ENCODE results near the gene HDAC9. TPM values are rescaled to one million over a fixed set of nuclear protein-coding genes. Genes with fewer than 3 reads are reported as not detected.

Gene HDAC9
- total RNA-seq, 1 experiment from 2014 or later: 31.9 TPM

DNA sequence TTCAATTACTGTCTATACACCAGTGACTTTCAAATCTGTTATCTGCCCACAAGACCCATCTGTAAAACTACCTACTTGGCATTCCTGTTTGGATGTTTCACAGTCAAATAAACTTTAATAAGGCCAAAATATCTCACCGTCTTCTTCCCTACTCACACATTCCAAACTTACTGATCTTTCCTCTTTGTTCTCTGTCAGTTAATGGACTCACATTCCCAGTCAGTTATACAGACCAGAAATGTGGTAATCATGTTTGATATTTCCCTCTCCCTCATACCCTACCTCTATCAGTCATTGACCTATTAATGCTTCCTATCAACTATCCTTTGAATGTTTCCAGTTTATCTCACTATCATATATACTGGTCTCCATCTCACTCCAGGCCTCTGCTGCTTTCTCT lies 28.5 kb upstream of the HDAC9 start:
- CTCF ChIA-PET: no interaction called here
- TF ChIP-seq, protein P1, sequence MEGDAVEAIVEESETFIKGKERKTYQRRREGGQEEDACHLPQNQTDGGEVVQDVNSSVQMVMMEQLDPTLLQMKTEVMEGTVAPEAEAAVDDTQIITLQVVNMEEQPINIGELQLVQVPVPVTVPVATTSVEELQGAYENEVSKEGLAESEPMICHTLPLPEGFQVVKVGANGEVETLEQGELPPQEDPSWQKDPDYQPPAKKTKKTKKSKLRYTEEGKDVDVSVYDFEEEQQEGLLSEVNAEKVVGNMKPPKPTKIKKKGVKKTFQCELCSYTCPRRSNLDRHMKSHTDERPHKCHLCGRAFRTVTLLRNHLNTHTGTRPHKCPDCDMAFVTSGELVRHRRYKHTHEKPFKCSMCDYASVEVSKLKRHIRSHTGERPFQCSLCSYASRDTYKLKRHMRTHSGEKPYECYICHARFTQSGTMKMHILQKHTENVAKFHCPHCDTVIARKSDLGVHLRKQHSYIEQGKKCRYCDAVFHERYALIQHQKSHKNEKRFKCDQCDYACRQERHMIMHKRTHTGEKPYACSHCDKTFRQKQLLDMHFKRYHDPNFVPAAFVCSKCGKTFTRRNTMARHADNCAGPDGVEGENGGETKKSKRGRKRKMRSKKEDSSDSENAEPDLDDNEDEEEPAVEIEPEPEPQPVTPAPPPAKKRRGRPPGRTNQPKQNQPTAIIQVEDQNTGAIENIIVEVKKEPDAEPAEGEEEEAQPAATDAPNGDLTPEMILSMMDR (conservative IDR thresholded peaks at IDR 0.05; ENCODE audit: low read depth, low read length): no peak
- TF ChIP-seq EZH2 (IDR thresholded peaks at IDR 0.05; ENCODE audit: borderline replicate concordance, low read depth, low read length, poor library complexity, severe bottlenecking): no peak

DNA sequence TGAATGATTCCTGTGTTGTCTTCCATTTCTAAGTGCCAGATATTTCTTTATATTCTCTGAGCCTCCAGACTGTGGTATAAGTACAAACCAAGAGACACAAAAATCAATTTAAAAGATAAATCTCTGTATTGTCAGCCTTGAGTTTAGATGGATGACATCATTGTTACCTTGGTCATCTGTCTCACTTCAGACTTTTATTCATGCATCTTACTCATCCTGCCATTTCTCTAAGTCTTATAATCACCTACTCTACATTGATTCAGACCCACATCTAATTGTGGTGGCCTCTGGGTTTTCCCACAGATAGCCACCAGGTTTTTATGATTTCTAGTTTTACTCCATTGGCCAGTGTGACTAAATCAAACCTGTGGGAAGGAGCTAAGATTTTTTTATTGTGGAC lies 26.8 kb upstream of the HDAC9 start:
- Histone ChIP-seq H3K36me3 (ENCODE audit: insufficient read depth, low read length, poor library complexity, severe bottlenecking) (no peaks in the 10 kb centered on the region), H3K4me3 (ENCODE audit: low read depth, low read length, poor library complexity, severe bottlenecking) (no peak overlapping the region), H3K27ac (ENCODE audit: low read depth, low read length, poor library complexity, severe bottlenecking) (no peak overlapping the region), H3K4me1 (ENCODE audit: insufficient read depth, low read length, poor library complexity, severe bottlenecking) (no peaks in the 10 kb centered on the region), H3K27me3 (replicated peaks; ENCODE audit: insufficient read depth, low read depth, low read length, poor library complexity) (no peaks in the 10 kb centered on the region), H3K9me3 (ENCODE audit: low read depth, low read length, poor library complexity, severe bottlenecking) (no peaks in the 10 kb centered on the region)
- intact Hi-C loops (cut with micrococcal nuclease; ENCODE audit: unreplicated experiment): no loop called here
- no peak for DNase-seq (ENCODE audit: low spot score)
- TF ChIP-seq, protein P1 (conservative IDR thresholded peaks at IDR 0.05; ENCODE audit: low read depth, low read length): no peak
- no peak for TF ChIP-seq EZH2 (IDR thresholded peaks at IDR 0.05; ENCODE audit: borderline replicate concordance, low read depth, low read length, poor library complexity, severe bottlenecking)
- CTCF ChIA-PET: no interaction called here
- POLR2A ChIA-PET (ENCODE audit: low non-redundant PET): no interaction called here
- no TSS peak for BruUV-seq (replicated peaks)

More for the DNA sequence above, 28.5 kb upstream of the HDAC9 start:
- BruUV-seq (replicated peaks): no TSS peak
- Histone ChIP-seq H3K27ac (ENCODE audit: low read depth, low read length, poor library complexity, severe bottlenecking) (no peak overlapping the region), H3K4me1 (ENCODE audit: insufficient read depth, low read length, poor library complexity, severe bottlenecking) (no peaks in the 10 kb centered on the region), H3K36me3 (ENCODE audit: insufficient read depth, low read length, poor library complexity, severe bottlenecking) (no peaks in the 10 kb centered on the region), H3K27me3 (replicated peaks; ENCODE audit: insufficient read depth, low read depth, low read length, poor library complexity) (no peaks in the 10 kb centered on the region), H3K9me3 (ENCODE audit: low read depth, low read length, poor library complexity, severe bottlenecking) (no peaks in the 10 kb centered on the region), H3K4me3 (ENCODE audit: low read depth, low read length, poor library complexity, severe bottlenecking) (no peak overlapping the region)
- intact Hi-C loops (cut with micrococcal nuclease; ENCODE audit: unreplicated experiment): no loop called here
- POLR2A ChIA-PET (ENCODE audit: low non-redundant PET): no interaction called here
- no peak for DNase-seq (ENCODE audit: low spot score)

DNA sequence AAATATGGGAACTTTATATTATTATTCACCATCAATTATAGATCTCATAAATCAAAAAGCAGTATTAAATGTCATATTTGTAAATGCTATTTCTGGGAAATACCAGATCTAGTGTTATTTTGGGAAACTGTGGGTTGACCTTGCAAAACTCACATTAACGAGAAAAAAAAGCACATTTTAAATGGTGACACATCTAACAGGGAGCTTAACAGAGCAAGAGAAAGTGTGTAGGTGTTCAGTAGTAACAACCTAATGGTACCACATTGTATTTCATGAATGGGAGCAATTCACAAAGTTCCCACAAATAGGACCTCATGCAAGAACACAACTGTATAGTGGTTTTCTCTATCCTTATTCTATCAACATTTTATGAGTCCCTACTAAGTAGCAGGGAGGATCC lies 26.2 kb upstream of the HDAC9 start:
- no peak for DNase-seq (ENCODE audit: low spot score)
- ChIA-PET POLR2A (ENCODE audit: low non-redundant PET) (no interaction called here), CTCF (no interaction called here)
- Histone ChIP-seq H3K4me1 (ENCODE audit: insufficient read depth, low read length, poor library complexity, severe bottlenecking) (no peaks in the 10 kb centered on the region), H3K27ac (ENCODE audit: low read depth, low read length, poor library complexity, severe bottlenecking) (no peak overlapping the region), H3K36me3 (ENCODE audit: insufficient read depth, low read length, poor library complexity, severe bottlenecking) (no peaks in the 10 kb centered on the region), H3K27me3 (replicated peaks; ENCODE audit: insufficient read depth, low read depth, low read length, poor library complexity) (no peaks in the 10 kb centered on the region), H3K4me3 (ENCODE audit: low read depth, low read length, poor library complexity, severe bottlenecking) (no peak overlapping the region), H3K9me3 (ENCODE audit: low read depth, low read length, poor library complexity, severe bottlenecking) (no peaks in the 10 kb centered on the region)
- BruUV-seq (replicated peaks): no TSS peak
- intact Hi-C loops (cut with micrococcal nuclease; ENCODE audit: unreplicated experiment): no loop called here
- TF ChIP-seq, protein P1 (conservative IDR thresholded peaks at IDR 0.05; ENCODE audit: low read depth, low read length): no peak
- no peak for TF ChIP-seq EZH2 (IDR thresholded peaks at IDR 0.05; ENCODE audit: borderline replicate concordance, low read depth, low read length, poor library complexity, severe bottlenecking)
